ENCODE measurements around the gene SLC41A3. TPM values are rescaled to one million over a fixed set of nuclear protein-coding genes. Genes with fewer than 3 reads are reported as not detected.

SLC41A3 gene
- total and polyA plus RNA-seq, 12 donors = 40.8 to 140 (median 74.4) TPM

DNA sequence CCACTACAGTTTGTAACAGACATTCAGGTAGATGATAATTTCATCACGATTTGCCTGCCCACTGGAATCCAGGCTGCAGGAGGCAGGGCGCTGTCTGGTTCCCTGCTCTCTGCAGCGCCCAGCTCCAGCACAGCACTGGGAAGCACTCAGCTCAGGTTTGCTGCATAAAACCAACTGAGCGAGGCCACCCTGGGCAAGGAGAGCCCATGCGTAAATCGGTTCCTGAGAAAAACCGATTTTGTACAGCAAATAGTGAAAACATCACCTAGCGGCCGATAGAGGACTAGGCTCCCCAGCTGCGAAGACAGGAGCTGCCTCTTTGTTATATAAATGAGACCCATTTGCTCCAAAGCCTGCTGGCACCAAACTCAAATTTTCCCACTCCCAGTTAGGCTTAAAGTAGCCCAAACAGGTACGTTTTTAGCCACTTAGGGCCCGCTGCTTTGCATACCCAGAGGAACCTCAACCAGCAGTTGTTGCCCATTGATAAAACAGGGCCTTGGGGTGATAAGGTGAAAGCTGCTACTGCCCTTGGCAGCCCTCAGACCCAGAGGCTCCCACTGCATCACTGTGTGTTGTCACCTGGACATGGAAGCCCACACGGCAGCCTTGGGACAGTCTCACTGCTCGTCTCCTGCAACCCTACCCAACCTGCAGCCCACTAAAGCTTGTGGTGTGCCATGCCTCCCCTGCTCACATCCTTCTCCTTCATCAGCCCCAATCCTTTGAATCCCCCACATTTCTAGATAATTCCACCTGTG, 49.0 kb upstream of the SLC41A3 start:
- WGBS, 4 donors = 73 to 80% (median 77%) methylated on average over 12 to 14 of the region's 14 CpGs
- Histone ChIP-seq H3K4me1 (replicated peaks in 1 of 2) (peaks cover 0 to 11% of the 10 kb centered on the region in 2 donors), H3K9me3 (replicated peaks in 1 of 3) (no peaks in the 10 kb centered on the region), H3K36me3 (replicated peaks in 1 of 2) (no peaks in the 10 kb centered on the region), H3K27ac (no peak overlapping the region), H3K27me3 (no peaks in the 10 kb centered on the region), H3K4me3 (no peak overlapping the region)
- TF ChIP-seq, protein P1, sequence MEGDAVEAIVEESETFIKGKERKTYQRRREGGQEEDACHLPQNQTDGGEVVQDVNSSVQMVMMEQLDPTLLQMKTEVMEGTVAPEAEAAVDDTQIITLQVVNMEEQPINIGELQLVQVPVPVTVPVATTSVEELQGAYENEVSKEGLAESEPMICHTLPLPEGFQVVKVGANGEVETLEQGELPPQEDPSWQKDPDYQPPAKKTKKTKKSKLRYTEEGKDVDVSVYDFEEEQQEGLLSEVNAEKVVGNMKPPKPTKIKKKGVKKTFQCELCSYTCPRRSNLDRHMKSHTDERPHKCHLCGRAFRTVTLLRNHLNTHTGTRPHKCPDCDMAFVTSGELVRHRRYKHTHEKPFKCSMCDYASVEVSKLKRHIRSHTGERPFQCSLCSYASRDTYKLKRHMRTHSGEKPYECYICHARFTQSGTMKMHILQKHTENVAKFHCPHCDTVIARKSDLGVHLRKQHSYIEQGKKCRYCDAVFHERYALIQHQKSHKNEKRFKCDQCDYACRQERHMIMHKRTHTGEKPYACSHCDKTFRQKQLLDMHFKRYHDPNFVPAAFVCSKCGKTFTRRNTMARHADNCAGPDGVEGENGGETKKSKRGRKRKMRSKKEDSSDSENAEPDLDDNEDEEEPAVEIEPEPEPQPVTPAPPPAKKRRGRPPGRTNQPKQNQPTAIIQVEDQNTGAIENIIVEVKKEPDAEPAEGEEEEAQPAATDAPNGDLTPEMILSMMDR (IDR thresholded peaks at IDR 0.05) = no peak
- TF ChIP-seq POLR2A (IDR thresholded peaks at IDR 0.05) = no peak
- intact Hi-C loops (cut with DNase I) = loop anchor here (5.0 to 10.0 kb wide), 4 partner anchors 74 to 259 kb away; partner anchors contain the start of gene CFAP100 (in 1 of the 2)
- peak in 6 of 7 donors; percentile 2 to 45 (median 8) for DNase-seq

DNA sequence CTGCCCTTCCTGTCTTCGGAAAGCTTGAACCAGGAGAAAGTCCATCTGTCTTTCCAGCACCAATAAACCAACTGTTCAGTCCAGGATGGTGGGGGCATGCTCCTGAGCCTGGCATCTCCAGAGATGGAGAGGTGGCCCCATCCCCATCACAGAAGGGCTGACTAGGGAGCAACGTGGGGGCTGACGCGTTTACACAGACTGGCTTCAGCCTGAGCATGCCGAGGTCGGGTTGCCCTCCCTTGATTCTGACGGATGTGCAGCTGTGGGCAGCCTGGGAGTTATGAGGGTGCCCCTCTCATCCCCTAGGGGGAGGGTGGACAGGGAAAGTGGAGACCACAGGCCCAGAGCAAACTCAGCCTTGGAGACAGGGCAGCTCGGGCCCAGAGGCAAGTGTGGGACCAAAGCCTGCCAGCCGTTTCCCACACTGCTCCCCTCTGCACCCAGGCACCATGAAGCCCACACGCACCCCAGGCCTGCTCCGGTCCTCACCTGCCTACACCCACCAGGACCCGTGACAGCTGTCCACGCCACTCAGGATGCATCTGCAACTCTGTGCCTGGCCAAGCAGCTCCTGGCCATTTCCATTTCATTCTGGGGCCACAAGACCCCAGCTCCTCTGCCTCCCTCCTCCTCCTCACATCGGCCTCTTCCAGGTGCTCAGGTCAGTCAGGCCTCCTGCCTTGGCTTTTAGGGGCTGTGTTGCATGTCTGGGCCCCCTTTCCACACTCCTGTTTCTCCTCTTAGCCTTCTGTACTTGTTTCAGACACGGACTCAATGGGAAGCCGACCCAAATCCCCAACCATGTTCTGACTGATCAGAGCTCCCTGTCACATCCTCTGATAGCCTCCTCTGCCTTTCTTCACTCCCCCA, 48.2 kb upstream of the SLC41A3 start:
- Histone ChIP-seq H3K27me3 (no peaks in the 10 kb centered on the region), H3K4me3 (no peak overlapping the region), H3K9me3 (replicated peaks in 1 of 3) (no peaks in the 10 kb centered on the region), H3K36me3 (replicated peaks in 1 of 2) (no peaks in the 10 kb centered on the region), H3K4me1 (replicated peaks in 1 of 2) (peaks cover 0 to 11% of the 10 kb centered on the region in 2 donors), H3K27ac (no peak overlapping the region)
- 76 to 88% (median 81%) methylated on average over 9 to 16 of the region's 16 CpGs for WGBS, 4 donors
- DNase-seq = peak in 6 of 7 donors; percentile 3 to 42 (median 12)
- TF ChIP-seq, protein P1 (IDR thresholded peaks at IDR 0.05) = no peak
- TF ChIP-seq POLR2A (IDR thresholded peaks at IDR 0.05) = no peak
- intact Hi-C loops (cut with DNase I) = loop anchor here (5.0 to 10.0 kb wide), 4 partner anchors 75 to 260 kb away; partner anchors contain the start of gene CFAP100 (in 1 of the 2)

DNA sequence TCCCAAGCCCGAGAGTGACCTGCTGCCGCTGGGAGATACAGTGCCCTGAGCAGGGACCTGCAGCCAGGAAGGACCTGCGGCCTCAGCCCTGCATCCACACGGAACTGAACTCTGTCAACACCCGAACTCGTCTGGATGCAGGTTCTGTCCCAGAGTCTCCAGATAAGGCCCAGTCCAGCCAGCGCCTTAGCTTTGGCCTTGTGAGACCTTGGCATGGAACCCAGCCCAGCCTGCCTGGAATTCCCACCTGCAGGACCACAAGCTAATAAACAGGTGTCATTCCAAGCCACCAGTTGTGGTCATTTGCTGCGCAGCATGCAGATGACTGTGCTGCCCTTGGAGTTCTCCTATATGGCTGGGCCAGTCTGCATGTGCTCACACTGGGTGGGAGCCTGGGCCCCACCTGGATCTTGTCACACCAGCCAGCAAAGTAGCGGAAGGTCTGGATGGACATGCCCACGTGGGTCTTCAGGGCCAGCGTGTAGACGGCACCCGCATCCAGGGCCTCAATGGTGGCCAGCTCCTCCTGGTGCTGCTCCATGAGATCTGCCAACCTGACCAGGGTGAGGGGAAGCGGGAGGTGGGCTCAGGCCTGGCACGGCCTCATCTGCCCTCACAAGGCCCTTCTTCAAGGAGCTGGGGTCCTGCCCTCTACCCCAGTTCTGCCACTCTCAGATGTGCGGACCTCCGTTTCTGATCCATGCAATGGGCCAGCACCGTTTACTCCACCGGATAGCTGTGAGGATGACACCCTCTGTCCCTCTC, 47.2 kb upstream of the SLC41A3 start:
- no peak for TF ChIP-seq POLR2A (IDR thresholded peaks at IDR 0.05)
- TF ChIP-seq, protein P1 (IDR thresholded peaks at IDR 0.05) = no peak
- H3K4me3 ChIP-seq = no peak overlapping the region
- no peak overlapping the region for H3K27ac ChIP-seq
- WGBS, 4 donors = 78 to 95% (median 87%) methylated on average over 5 to 19 of the region's 19 CpGs
- DNase-seq = peak in 6 of 7 donors; percentile 7 to 48 (median 14)
- H3K9me3 ChIP-seq (replicated peaks in 1 of 3) = no peaks in the 10 kb centered on the region
- H3K4me1 ChIP-seq (replicated peaks in 1 of 2) = peaks cover 0 to 11% of the 10 kb centered on the region in 2 donors
- no peaks in the 10 kb centered on the region for H3K27me3 ChIP-seq
- intact Hi-C loops (cut with DNase I) = loop anchor here (5.0 to 10.0 kb wide), 4 partner anchors 76 to 261 kb away; partner anchors contain the start of gene CFAP100 (in 1 of the 2)
- H3K36me3 ChIP-seq (replicated peaks in 1 of 2) = no peaks in the 10 kb centered on the region

Data from adrenal gland (tissue), 12 donors.